HAP-1 (cell line): Measurements from ENCODE around the gene SAMD14.

Source experiments
- DNase-seq, 2 experiments: peaks; one replicate each; pipeline ENCODE4 v3.0.0-alpha.2; 2016 to 2020; ENCODE audit warnings: low spot score in 2 of 2
- H3K27me3 ChIP-seq: fragments of 250-450 bp; sonication (Bioruptor Pico); 2 replicates; pipeline ENCODE4 v1.5.1; 2020; ENCODE audit warnings: low read depth, mild to moderate bottlenecking, moderate library complexity
- H3K36me3 ChIP-seq: fragments of 250-450 bp; sonication (Bioruptor Pico); replicated peaks from 2 replicates; pipeline ENCODE4 v1.5.1; 2020; ENCODE audit warnings: mild to moderate bottlenecking
- H3K4me1 ChIP-seq: fragments of 250-450 bp; sonication (Bioruptor Pico); 2 replicates; pipeline ENCODE4 v1.5.1; 2020; ENCODE audit warnings: mild to moderate bottlenecking
- H3K4me3 ChIP-seq: fragments of 250-450 bp; sonication (Bioruptor Pico); 2 replicates; pipeline ENCODE4 v1.5.1; 2020; ENCODE audit warnings: mild to moderate bottlenecking, moderate library complexity
- H3K9me3 ChIP-seq: fragments of 250-450 bp; sonication (Bioruptor Pico); 2 replicates; pipeline ENCODE4 v1.5.1; 2020; ENCODE audit warnings: mild to moderate bottlenecking, moderate library complexity
- in situ Hi-C: fragments of 300-500 bp; cut with MboI; formaldehyde crosslinking; loops from 3 replicates; pipeline ENCODE4 v1.14.3; 2020; ENCODE audit warnings: low sequenced_read_pairs, inconsistent platforms, mixed read lengths

The SAMD14 gene

DNA sequence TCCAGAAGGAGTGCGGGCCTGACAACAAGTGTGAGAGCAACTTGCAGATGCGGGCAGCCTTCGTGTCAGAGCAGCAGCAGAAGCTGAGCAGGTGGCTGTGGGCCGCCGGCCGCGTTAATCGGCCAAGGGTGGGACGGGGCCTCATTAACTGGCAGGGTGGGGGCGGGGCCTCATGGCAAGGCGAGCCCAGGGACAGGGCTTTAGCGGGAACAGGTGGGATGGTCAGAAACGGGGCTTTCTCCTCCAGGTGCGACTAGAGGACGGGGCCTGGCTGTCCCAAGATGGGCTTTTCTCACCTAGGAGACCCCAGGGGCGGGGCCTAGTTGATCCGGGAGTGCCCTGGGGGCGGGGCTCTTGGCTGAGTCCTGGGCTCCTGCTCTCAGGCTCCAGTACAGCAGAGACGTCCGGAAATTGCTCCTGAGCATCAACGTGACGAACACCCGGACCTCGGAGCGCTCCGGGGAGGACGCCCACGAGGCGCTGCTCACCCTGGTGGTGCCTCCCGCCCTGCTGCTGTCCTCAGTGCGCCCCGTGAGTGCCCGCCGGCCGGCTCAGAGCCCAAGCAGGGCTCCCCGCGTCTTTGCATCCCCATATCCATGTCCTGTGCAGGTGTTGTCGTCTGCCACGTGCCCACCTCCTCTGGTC lies 53.2 kb downstream of the SAMD14 start:
- Histone ChIP-seq H3K27me3 (no peaks in the 10 kb centered on the region), H3K4me3 (no peak overlapping the region), H3K4me1 (no peaks in the 10 kb centered on the region), H3K36me3 (no peaks in the 10 kb centered on the region), H3K9me3 (no peaks in the 10 kb centered on the region)
- peak in 1 of 2 experiments; percentile 43 for DNase-seq
- in situ Hi-C loops = no loop called here

DNA sequence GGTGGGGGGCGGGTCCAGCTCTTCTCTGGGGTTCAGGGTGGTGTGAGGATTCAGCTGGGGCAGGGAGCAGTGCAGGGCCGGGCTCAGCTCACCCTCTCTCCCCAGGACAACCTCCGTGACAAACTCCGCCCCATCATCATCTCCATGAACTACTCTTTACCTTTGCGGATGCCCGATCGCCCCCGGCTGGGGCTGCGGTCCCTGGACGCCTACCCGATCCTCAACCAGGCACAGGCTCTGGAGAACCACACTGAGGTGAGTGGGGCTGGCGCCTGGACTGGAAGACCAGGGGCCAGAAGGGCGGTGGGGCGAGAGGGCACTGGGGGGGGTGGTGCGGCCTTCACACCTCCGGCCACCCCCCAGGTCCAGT lies 53.8 kb downstream of the SAMD14 start:
- Histone ChIP-seq H3K4me1 (no peaks in the 10 kb centered on the region), H3K4me3 (no peak overlapping the region), H3K36me3 (no peaks in the 10 kb centered on the region), H3K27me3 (no peaks in the 10 kb centered on the region), H3K9me3 (no peaks in the 10 kb centered on the region)
- in situ Hi-C loops = no loop called here
- DNase-seq = no peak

DNA sequence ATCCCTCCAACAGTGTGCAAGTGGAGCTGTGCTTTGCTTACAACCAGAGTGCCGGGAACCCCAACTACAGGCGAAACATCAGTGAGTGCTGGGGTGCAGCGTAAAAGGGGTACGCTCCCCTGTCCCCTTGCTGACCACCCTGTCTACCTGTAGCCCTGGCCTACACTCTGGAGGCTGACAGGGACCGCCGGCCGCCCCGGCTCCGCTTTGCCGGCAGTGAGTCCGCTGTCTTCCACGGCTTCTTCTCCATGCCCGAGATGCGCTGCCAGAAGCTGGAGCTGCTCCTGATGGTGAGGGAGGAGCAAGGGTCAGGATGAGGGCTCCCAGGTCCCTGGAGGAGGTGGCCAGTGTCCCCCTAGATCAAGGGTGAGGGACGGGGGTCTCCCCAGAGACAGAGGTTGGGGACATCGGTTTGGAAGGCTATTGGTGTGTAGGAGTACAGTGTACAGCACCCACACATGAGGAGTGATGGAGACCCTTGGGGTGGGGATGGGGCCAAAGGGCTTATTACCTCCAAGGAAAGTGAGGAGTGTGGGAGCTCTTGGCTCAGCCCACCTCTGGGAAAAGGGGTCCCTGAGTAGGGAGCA lies 54.4 kb downstream of the SAMD14 start:
- in situ Hi-C loops = no loop called here
- no peaks in the 10 kb centered on the region for H3K36me3 ChIP-seq

DNA sequence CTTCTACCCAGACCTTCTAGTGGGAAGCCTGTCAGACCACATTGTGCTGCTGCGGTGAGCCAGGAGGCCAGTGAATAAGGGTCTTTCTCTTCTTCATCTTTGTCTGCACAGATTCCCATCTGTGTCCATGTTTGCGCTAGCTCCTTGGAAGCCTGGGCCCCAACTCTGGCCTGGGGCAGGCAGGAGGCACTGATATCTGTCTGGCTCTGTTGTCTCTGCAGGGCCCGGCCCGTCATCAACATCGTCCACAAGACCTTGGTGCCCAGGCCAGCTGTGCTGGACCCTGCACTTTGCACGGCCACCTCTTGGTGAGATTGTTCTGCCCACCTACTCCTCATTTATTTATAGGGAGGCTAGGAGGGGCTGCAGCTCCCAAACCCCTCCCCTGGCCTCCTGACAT lies 55.7 kb downstream of the SAMD14 start:
- no peaks in the 10 kb centered on the region for H3K36me3 ChIP-seq
- in situ Hi-C loops = no loop called here
- no peak for DNase-seq
- no peaks in the 10 kb centered on the region for H3K27me3 ChIP-seq
- no peak overlapping the region for H3K4me3 ChIP-seq
- H3K9me3 ChIP-seq = no peaks in the 10 kb centered on the region
- H3K4me1 ChIP-seq = no peaks in the 10 kb centered on the region

More for the DNA sequence above, 54.4 kb downstream of the SAMD14 start:
- Histone ChIP-seq H3K4me3 (no peak overlapping the region), H3K4me1 (no peaks in the 10 kb centered on the region), H3K27me3 (no peaks in the 10 kb centered on the region), H3K9me3 (no peaks in the 10 kb centered on the region)
- no peak for DNase-seq

DNA sequence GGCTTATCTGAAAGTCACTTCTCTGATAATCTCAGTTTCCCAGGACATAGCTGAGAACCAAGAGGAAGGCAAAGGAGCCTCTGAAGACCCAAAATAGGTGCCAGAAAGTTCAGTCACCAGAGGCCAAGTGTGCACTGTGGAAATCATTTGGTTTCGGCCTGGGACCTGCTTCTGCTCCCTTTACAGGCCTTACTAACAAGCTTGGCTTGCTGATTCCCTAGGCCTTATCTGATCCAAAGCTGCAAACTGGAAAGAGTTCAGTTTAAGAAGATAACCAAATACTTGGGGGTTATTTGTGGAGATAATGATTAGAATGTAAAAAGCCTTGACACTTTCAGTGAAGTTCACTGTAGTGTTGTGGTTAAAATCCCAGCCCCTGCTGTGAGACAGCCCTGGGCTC lies 57.0 kb downstream of the SAMD14 start:
- Histone ChIP-seq H3K4me1 (no peaks in the 10 kb centered on the region), H3K27me3 (no peaks in the 10 kb centered on the region), H3K36me3 (no peaks in the 10 kb centered on the region), H3K4me3 (no peak overlapping the region), H3K9me3 (no peaks in the 10 kb centered on the region)
- in situ Hi-C loops = no loop called here
- no peak for DNase-seq

DNA sequence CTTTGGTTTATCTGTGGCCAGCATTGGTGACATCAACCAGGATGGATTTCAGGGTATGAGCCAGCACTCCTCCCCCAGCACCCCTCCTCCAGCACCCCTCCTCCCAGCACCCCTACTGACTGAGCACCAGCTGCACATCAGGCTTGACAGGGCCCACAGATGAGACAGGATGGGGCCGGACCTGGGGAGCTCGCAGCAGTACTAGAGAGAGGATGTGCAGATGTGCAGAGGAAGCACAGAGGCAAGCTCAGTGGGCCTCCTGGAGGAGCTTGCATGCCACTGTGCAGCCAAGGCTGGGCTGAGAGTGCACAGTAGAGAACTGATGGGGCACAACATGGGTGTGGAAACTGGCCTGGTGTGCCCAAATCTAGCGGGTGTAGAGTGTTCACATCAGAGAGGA lies 57.8 kb downstream of the SAMD14 start:
- H3K9me3 ChIP-seq = no peaks in the 10 kb centered on the region
- in situ Hi-C loops = no loop called here
- no peaks in the 10 kb centered on the region for H3K36me3 ChIP-seq
- DNase-seq = no peak
- no peaks in the 10 kb centered on the region for H3K4me1 ChIP-seq
- no peak overlapping the region for H3K4me3 ChIP-seq
- no peaks in the 10 kb centered on the region for H3K27me3 ChIP-seq

DNA sequence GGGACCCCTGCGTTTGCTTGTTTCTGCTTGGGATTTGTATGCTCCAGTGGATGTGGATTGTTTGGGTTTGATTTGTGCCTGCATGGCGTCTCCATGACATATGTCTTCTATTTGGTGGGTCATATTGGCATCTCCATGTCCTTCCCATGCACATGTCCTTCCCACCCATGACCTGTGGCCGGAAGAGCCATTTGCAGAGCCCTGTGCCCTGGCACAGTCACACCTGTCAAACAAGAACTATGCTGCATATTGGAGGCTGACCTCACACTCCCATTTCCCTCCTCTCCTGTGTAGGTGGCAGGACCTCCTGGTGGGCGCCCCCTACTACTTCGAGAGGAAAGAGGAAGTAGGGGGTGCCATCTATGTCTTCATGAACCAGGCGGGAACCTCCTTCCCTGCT lies 58.3 kb downstream of the SAMD14 start:
- Histone ChIP-seq H3K4me1 (no peaks in the 10 kb centered on the region), H3K4me3 (no peak overlapping the region), H3K27me3 (no peaks in the 10 kb centered on the region), H3K9me3 (no peaks in the 10 kb centered on the region), H3K36me3 (no peaks in the 10 kb centered on the region)
- DNase-seq = no peak
- in situ Hi-C loops = no loop called here

DNA sequence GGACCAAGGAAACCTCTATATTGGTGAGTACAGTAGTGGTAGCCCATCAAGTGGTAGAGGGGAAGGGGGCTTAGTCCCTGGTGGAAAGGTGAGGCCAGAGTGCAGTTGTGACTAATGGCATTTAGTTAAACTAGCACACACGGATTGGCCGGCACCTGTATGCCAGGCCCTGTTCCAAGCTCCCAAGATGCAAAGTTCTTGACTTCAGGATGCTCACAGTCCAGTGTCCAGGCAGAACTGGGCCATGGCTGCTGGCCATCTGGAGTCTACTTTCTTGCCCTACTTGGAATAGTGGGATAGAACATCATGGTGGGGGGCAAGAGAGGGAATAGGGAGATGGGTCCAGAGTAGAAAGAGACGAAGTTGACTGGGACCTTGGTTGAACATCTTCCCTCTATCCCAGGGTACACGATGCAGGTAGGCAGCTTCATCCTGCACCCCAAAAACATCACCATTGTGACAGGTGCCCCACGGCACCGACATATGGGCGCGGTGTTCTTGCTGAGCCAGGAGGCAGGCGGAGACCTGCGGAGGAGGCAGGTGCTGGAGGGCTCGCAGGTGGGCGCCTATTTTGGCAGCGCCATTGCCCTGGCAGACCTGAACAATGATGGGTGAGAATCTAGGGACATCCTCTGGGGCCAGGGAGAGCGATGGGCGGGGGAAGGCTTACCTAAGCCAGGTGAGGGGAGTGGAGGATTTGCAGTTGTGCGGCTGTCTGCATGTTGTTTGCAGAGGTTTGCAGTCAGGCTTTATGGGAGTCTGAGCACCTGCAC lies 58.9 kb downstream of the SAMD14 start:
- no peak overlapping the region for H3K4me3 ChIP-seq
- H3K27me3 ChIP-seq = no peaks in the 10 kb centered on the region
- no peak for DNase-seq
- H3K4me1 ChIP-seq = no peaks in the 10 kb centered on the region
- in situ Hi-C loops = no loop called here
- no peaks in the 10 kb centered on the region for H3K9me3 ChIP-seq
- no peaks in the 10 kb centered on the region for H3K36me3 ChIP-seq

DNA sequence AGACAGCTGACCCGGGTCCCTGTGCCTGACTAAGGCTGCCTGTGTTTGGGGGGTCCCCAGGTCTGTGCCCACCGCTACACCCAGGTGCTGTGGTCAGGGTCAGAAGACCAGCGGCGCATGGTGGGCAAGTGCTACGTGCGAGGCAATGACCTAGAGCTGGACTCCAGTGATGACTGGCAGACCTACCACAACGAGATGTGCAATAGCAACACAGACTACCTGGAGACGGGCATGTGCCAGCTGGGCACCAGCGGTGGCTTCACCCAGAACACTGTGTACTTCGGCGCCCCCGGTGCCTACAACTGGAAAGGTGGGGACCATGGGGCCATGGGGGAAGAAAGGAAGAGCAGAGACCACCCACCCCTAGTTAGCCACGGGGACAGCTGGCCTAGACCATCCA lies 62.0 kb downstream of the SAMD14 start:
- in situ Hi-C loops = no loop called here
- Histone ChIP-seq H3K4me3 (no peak overlapping the region), H3K36me3 (no peaks in the 10 kb centered on the region)

DNA sequence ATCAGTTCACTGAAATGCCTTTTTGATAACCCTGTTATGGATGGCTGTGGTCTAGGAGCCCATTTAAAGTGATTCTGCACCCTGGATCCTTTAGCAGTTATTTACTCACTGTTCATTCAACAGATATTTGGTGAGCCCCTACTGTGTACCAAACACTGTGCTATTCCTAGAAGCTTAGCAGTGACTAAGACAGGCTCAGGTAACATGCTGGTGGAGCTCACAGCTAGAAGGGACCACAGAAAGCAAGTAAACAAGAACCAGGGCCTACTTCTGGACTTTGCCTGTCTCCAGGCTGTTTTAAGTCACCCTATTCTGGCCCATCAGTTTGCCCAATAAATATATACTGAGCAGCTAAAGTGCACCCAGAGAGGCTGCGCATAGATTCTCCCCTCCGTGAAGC lies 63.0 kb downstream of the SAMD14 start:
- H3K4me1 ChIP-seq = no peaks in the 10 kb centered on the region
- in situ Hi-C loops = no loop called here
- no peak for DNase-seq
- no peaks in the 10 kb centered on the region for H3K36me3 ChIP-seq
- H3K27me3 ChIP-seq = no peaks in the 10 kb centered on the region
- H3K4me3 ChIP-seq = no peak overlapping the region
- H3K9me3 ChIP-seq = no peaks in the 10 kb centered on the region

More for the DNA sequence above, 62.0 kb downstream of the SAMD14 start:
- no peak for DNase-seq
- no peaks in the 10 kb centered on the region for H3K4me1 ChIP-seq
- H3K27me3 ChIP-seq = no peaks in the 10 kb centered on the region
- no peaks in the 10 kb centered on the region for H3K9me3 ChIP-seq

DNA sequence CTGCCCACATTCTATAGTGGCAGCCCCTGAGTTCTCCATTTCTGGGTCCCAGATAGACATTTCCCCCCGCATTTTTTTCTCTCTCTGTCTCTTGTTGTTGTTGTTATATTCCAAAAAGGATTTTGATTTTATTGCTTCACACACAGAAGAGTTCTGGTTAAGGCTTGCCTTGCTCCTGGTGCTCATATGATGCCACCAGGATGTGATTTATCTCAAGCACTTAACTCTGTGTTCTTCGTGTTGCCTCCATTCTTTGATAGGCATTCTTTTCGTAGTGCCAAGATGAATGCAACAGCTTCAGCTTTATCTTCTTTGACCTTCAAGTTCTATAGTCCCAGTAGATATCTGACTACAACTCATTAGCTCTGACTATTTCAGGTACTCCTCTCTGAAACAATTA lies 64.9 kb downstream of the SAMD14 start:
- H3K4me1 ChIP-seq = no peaks in the 10 kb centered on the region
- H3K36me3 ChIP-seq = no peaks in the 10 kb centered on the region
- H3K9me3 ChIP-seq = no peaks in the 10 kb centered on the region
- no peak overlapping the region for H3K4me3 ChIP-seq
- in situ Hi-C loops = no loop called here
- H3K27me3 ChIP-seq = no peaks in the 10 kb centered on the region
- no peak for DNase-seq

DNA sequence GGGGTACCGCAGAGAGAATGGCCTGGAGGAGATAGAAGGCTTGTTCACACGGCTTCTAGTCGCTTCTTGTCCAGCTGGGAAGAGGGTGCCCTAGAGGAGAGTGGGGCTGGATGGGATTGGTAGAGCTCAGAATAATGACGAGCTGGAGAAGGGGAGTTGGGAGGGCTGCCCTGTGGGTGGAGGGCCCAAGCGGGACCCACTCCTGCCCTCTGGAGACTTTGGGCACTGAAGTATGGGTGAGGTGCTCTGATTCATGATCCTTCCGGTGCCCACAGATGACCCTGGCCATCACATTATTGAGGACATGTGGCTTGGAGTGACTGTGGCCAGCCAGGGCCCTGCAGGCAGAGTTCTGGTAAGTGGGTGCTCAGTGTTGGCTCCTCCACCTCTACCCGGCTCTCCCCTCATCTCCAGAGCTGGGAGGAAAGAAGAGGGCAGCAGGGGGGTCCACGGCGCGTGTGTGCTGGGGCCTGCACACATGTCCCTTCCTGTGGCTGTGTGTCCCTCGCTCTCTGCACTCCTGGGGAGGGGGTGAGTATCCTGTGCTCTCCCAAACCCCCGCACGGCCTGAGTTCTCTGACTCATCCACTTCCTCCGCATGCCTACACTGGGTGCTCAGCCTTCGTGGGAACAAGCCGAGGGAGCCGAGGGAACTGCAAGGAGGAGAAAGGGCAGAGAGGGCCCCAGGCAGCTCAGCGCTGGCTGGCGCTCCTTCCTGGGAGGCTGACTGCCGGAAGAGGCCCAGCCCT lies 65.5 kb downstream of the SAMD14 start:
- Histone ChIP-seq H3K9me3 (no peaks in the 10 kb centered on the region), H3K36me3 (no peaks in the 10 kb centered on the region), H3K4me3 (no peak overlapping the region), H3K4me1 (no peaks in the 10 kb centered on the region), H3K27me3 (no peaks in the 10 kb centered on the region)
- DNase-seq = no peak
- in situ Hi-C loops = no loop called here

DNA sequence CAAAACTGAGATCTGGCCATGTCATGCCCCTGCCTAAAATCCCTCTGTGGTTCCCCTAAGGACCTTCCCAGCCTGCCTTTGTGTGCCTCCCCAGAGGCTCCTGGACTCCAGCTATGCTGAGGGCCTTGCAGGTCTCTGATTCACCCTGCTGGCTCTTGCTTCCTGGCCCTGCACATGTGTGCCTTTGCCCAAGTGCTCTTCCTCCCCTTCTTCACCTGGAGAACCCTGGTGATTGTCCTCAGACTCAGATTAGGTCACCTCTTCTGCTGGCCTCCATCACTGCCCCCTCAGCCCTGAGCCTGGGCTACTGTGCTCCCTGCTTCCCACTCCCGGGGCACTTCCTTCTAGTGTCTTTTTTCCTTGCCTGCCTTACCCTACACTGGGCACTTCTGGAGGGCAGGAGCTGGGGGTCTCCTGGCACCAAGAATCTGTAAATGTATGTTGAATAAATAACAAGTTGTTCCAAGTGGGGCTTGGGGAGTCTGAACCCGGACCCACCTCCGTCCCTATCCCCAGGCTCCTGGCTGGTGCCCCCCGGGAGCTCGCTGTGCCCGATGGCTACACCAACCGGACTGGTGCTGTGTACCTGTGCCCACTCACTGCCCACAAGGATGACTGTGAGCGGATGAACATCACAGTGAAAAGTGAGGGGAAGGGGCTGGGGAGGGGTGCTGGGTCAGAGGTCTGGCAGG lies 66.3 kb downstream of the SAMD14 start:
- Histone ChIP-seq H3K36me3 (no peaks in the 10 kb centered on the region), H3K27me3 (no peaks in the 10 kb centered on the region), H3K9me3 (no peaks in the 10 kb centered on the region), H3K4me1 (no peaks in the 10 kb centered on the region), H3K4me3 (no peak overlapping the region)
- no peak for DNase-seq
- in situ Hi-C loops = no loop called here
